ENCODE data around the gene FXYD6. TPM values are rescaled to one million over a fixed set of nuclear protein-coding genes. Genes with fewer than 3 reads are reported as not detected.

Gene FXYD6
- 2.5 and 4.3 TPM in 2 replicates for total RNA-seq (2014; rRNA removed; shearing (Covaris generic))

GRCh38 chr11:117876341-117877119, at the start of gene FXYD6:
TSS of gene FXYD6 (minus strand) at chr11:117876658. CDS start at chr11:117842776, 33,882 bp downstream.

GRCh38 chr11:117824571-117825537, 51.6 kb downstream of the FXYD6 start, which contains the start of gene FXYD2:
TSS of gene FXYD2 (minus strand) at chr11:117824744. CDS start at chr11:117824678, 66 bp downstream.

GRCh38 chr11:117796872-117797529, 79.5 kb downstream of the FXYD6 start, which contains the start of gene DSCAML1:
TSS of gene DSCAML1 (minus strand) at chr11:117797216. CDS start at chr11:117797079, 137 bp downstream.

Other genes starting within 250 kb of the FXYD6 start
- not detected in 2 replicates for gene DSCAML1, start 79.4 kb downstream of the FXYD6 start, total RNA-seq (2014; rRNA removed; shearing (Covaris generic))
- not detected in 2 replicates for gene FXYD2, start 51.9 kb downstream of the FXYD6 start, total RNA-seq (2014; rRNA removed; shearing (Covaris generic))
- not detected in 2 replicates for gene TMPRSS13, start 52.7 kb upstream of the FXYD6 start, total RNA-seq (2014; rRNA removed; shearing (Covaris generic))
- gene IL10RA, start 109.7 kb upstream of the FXYD6 start, total RNA-seq (2014; rRNA removed; shearing (Covaris generic)) = 2.2 TPM in 1 of 2 replicates, not detected in the other
- gene TMPRSS4, start 200.4 kb upstream of the FXYD6 start, total RNA-seq (2014; rRNA removed; shearing (Covaris generic)) = not detected in 2 replicates
- not detected in 2 replicates for gene SMIM35, start 210.3 kb upstream of the FXYD6 start, total RNA-seq (2014; rRNA removed; shearing (Covaris generic))